NCI-H1105 treated with DMSO at 0.1 percent for 48 hours (cell line): ENCODE results near the gene IGF1R.
A peak's percentile ranks its signal among the peaks of the same experiment; 100 is the strongest.

Experiments
- DNase-seq: peaks from one replicate; lab custom pipeline; 2025; lab: John Stamatoyannopoulos, UW

IGF1R gene

GRCh38 chr15:98775498-98776230, 127.3 kb downstream of the IGF1R start:
- no peak for DNase-seq

DNA sequence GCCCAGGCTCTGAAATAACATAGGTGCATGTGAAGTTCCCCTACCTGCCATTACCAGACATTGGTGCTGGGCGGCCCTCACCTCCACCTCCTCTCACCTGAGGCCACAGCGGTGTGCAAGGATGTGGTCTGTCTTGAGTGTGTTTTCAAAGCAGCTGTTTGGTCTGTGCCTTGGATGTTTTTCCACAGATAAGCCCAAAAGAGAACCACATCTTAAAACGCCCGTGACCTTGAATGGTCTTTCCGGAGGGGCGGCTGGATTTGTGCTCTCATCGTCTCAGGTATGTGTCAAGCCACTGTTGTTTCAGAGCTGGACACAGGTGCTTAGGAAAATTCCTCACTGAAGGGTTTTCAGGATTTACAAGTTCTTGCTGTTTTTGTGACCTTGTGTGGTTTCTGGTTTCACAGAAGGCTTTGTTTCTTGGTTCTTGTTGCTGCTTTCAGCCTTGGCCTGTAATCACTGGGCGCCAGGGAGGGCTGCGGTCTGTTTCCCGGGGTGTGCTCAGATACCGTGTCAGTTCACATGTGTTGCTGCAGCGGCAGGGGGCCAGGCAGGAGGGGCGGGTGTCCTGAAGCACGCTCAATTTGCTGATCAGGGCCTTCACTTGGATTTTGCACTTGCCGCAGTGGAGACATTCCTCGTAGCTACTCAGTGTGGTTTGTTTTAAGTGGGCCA, 128.4 kb downstream of the IGF1R start:
- no peak for DNase-seq

GRCh38 chr15:98777426-98777825, 129.1 kb downstream of the IGF1R start:
- DNase-seq: no peak

- no peak for DNase-seq
These were observed 130.1 kb downstream of the IGF1R start for GRCh38 chr15:98778263-98778959.

DNA sequence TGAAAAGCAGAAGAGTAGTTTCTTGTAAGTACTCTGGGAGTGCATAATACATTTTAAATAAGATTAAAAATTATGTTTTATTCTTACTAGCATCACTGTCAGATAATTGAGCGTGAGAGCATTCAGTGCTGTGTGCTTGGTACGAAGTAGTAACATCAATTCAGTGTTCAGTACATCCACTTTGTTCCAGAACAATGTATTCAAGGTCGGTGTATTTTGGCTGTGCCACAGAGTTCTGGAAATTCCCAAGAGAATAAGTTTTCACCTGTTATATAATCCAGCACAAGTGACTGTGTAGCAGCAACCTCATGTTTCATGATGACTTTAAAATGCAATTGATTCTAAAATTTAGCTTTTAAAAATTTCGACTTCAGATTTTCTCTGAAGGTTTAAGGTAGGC, 130.6 kb downstream of the IGF1R start:
- DNase-seq: no peak

DNA sequence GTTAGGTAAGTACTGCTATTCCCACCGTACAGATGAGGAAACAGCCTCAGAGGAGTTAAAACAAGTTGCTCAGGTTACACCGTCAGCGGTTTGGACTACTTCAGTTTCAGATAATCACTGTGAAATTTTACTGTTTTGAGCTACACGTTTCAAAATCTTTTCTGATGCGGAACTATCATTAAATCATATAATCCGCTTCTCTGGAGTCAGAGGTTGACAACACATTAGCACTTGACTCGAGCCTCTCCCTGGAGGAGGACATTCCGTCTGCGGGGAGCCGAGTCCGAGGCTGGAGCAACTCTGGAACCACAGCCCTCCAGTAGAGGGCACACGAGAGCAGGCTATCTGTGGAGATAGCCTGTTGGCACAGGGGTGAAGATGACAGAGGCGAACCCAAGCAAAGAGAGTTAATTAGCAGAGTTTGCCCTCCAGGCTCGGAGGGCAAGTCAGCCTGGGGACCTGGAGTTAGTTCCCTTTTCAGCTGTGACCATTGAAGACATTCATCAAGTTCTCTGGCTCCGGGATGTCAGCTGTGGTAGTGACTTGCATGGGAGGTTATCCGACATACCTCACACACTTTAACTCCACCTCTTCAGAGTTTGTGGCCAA, 131.2 kb downstream of the IGF1R start:
- DNase-seq: peak; percentile 21

GRCh38 chr15:98781838-98782237, 133.5 kb downstream of the IGF1R start:
- no peak for DNase-seq

- no peak for DNase-seq
These were observed 134.5 kb downstream of the IGF1R start for GRCh38 chr15:98782801-98783200.

GRCh38 chr15:98785431-98785806, 137.1 kb downstream of the IGF1R start:
- no peak for DNase-seq

DNA sequence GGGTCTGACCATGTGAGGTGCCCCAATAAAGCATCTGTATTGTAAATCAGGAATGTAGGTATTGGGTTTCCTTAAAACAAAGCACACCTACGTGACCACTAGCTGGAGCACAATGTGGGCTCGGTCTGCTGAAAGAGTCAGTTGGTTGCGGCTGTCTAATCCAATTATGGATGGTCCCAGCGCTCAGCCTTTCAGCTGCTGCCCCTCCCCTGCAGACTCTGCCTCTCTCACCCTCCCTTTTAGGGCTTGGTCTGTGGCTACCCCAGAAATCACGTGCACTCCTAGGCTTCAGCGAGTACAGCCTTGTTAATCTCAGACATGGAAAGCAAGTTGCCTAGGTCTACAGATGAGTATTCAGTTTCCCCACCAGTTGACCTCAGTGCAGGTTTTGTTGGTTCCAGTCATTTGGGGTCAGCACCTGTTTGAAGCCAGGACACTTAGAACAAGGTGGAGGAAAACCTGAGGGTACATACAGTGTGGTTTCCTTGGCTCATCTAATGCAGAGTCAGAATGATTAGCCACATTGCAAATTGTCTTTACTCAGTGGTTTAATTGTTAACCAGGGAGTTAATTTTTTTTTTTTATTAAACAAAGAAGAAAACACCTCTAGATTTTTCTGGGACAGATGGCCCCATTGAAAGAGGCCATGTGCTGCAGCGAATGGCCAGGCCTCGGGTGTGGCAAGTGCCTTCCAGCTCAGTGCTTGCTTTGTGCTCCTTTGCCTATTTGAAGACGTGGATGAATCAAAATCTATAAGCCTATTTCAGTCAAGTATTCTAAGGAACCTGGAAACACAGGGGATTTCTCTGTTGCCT, 137.7 kb downstream of the IGF1R start:
- no peak for DNase-seq

DNA sequence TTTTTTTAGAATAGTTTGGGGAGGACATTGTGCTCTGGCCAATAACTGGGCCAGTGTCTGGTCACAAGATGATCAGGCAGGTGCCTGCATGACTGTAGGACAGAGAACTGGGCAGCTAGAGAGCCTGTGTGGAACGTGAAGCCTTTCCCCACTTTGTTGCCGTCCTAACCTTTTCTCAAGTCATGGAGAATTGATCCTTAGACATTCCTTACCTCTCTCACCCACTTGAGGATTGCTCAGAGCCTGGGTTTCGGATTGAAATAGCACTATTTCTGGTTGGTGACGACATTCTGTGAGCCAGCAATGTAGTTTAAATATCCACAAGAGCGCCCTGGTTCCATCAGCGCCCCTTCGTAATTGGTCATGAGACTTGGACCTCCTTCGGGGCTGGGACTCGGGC, 138.4 kb downstream of the IGF1R start:
- no peak for DNase-seq

- DNase-seq: no peak
These were observed 138.9 kb downstream of the IGF1R start for GRCh38 chr15:98787194-98787593.

DNA sequence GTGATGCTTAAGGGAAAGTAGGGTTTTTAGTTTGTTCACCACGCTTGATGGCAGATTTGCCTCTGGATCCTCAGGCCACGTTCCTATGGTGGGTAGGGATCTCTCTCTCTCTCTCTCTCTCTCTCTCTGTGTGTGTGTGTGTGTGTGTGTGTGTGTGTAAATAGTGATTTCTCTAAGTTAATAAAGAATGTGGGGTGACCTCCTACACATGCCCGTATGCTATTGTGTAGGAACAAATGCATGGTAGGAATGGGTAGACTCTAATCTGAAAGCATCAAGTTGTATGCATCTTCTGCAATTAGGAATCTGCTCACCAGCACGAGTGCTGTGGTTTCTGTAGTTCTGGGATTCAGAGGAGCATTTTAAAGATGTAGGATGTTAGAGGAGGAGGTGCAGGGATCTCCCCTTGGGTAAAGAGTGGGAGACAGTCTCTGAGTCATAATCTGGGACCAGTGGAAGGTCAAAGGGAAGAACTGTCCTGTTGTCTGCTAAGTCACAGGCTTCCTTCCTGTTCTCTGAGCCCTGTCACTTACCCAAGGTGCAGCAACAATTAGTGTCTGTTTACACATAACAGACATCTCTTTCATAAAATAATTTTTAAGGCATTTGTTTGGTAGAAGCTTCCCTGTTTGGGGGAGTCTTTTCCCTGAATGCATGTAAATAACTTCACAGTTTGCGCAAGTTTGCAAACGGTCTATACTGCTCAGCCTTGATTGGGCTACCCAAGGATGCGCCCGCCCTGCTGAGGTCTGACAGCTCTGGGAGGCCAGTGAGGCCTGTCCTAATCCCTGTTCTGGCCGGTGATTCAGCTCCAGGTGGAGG, 139.8 kb downstream of the IGF1R start:
- no peak for DNase-seq

DNA sequence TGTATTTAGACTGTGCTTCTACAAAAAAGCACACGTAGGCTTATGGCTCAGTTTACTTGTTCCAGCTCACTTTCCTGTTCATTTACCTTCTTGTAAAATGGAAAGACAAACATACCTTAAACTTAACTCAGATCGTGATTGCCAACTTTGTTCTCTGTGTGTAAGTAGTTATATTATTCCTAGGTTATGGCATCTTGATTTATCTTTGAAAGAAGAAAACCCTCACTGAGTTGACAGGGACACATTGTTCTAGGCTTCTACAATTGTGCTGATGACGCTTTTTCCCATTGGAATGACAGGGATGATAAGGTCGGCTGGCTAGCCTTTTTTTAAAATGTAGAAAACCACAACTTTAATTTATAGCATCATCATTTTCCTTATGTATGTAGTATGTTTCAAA, 140.7 kb downstream of the IGF1R start:
- DNase-seq: no peak

- no peak for DNase-seq
These were observed 141.9 kb downstream of the IGF1R start for GRCh38 chr15:98790270-98790669.

DNA sequence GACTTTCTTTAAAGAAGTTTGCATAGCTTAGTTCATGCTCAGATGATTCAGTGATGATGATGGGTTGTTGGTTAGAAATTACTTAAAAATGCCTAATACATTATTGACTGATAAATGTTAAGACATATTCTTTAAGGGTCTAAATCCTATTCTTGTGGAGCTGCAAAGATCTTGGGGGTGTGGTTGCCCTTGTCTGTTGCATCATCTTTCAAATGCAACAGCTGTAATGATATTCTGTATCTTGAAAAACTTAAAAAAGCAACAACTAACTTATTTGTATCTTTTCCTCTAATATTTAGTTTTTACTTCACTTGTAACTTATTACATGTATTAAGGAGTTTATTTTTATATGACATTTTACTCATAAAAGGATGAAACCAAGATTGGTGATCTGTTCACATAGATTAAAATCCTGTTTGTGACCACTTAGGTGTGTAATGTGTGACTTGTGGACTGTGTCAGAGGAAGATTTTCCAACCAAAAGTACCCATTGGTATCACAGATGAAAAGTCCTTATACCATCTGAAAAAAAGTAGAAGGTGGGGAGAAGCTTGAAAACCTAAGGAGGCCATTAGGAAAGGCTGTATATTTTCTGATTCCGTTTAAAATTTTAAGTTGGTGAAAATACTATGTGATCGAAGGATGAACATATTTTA, 142.8 kb downstream of the IGF1R start:
- no peak for DNase-seq

GRCh38 chr15:98792117-98792516, 143.8 kb downstream of the IGF1R start:
- no peak for DNase-seq

DNA sequence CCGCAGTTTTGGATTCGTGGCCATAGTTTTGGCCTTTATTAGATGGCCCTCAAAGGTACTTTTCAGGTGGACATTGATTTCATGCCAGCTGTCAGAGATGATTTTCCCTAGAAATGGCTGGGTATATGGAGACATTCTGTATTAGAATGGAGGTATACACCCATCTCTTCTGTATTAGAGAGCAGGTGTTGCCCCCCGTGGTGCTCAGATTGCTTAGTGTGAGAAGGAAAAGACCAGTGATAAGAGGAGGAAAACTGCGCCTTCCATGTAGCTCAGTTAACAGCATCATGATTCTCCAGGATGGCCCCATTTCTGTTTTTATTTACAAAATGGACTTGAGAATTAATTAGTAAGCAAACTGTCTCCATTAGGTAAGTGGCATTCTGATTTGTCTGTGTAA, 145.9 kb downstream of the IGF1R start:
- no peak for DNase-seq

DNA sequence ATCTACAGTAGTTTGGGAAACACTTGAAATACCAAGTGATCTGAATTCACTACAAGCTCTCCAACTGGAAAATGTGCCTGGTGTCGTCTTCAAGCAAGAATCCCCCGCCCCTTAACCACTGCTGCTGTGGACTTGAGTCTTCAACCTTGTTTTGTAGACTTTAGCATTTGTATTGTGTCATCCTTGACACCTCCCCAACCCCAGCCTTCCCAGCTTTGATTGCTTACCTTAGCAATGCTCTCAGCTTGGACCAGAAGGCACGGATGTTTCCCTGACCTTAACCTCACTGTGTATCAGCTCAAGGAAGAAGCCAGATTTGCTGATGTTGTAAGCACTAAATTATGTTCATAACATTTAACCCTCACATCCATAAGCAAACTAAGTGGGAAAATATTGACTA, 146.4 kb downstream of the IGF1R start:
- no peak for DNase-seq

DNA sequence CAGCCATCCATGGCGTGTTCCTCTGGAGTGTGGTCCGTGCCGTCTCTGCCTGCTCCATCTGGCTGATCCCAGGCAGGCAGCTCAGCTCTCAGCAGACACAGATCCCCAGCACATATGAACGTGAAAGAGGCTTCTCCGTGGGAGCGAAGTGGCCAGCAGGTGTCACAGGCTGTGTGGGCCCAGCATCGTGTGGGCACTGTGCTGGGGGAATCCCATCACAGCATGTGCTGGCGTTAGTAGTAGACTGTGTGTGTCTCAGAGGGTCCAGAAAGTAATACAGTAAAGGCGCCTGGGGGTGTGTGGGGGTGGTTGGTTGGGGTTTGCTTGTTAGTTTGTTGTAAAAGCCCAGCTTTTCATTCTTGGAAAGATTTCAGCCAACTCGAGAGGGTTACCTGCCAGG, 147.6 kb downstream of the IGF1R start:
- DNase-seq: no peak
